Measurements from ENCODE around the gene BCL2L12. TPM values are rescaled to one million over a fixed set of nuclear protein-coding genes. Genes with fewer than 3 reads are reported as not detected.

The BCL2L12 gene
- total and polyA plus RNA-seq, 2 of the 13 experiments (the other 11 are each of a cell fraction or from before 2014, with no cell fraction given): 26.8 to 40.8 TPM

DNA sequence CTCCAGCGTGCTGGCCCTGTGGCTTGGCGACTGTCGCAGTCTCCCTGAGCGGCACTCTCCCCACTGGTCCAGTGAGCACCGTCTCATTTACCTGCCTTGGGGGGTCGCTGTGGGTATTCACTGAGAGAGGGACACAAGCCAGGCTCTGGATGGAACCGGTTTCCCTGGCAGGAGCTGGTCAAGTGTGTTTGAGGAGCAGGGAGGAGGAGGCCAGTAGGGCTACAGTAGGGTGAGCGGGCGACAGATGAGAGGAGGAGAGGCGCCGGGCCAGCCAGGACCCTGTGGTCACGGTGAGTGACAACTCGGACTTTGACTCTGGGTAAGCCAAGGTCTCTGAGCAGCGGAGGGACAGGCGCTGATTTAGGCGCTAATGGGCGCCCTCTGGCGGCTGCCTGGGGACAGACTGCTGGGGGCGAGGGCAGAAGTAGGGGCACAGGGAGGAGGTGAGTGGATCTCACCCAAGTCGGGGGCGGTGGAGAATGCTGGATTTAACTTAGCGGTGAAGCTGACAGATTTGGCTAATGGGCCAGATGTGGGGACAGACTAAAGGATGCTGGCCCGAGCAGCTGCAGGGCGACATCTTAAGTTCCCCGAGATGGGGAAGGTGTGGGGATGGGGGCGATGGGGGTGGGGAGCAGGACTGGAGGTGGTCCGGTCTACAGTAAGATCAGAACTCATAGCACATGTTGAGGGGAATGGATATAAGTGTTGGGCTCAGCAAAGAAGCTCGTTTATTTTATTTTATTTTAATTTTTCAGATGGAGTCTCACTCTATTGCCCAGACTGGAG, 6.6 kb downstream of the BCL2L12 start (continued):
- TF ChIP-seq NR2C2 (CRISPR knock-in tag; IDR thresholded peaks at IDR 0.05; ENCODE audit: borderline replicate concordance) (peak; percentile 42; the same call in 1 of the 2 replicates), NFYB (CRISPR knock-in tag; IDR thresholded peaks at IDR 0.05) (no peak), CERS6 (CRISPR knock-in tag; IDR thresholded peaks at IDR 0.05) (no peak), POLR2AphosphoS5 (IDR thresholded peaks at IDR 0.05; ENCODE audit: low read depth, low read length) (peak; percentile 53; the same call in 1 of the 2 replicates), PCBP2 (optimal IDR thresholded peaks at IDR 0.05; ENCODE audit: low read depth, low read length, poor library complexity, severe bottlenecking) (no peak), NCOA1 (CRISPR knock-in tag; IDR thresholded peaks at IDR 0.05) (no peak), NFYC (CRISPR knock-in tag; IDR thresholded peaks at IDR 0.05) (peak; percentile 30; the same call in 1 of the 2 replicates), SOX6 (IDR thresholded peaks at IDR 0.05) (no peak), SOX6 (CRISPR knock-in tag; IDR thresholded peaks at IDR 0.05) (peak; percentile 72), GATAD1 (CRISPR knock-in tag; IDR thresholded peaks at IDR 0.05) (peak; percentile 70), GFI1 (CRISPR knock-in tag; IDR thresholded peaks at IDR 0.05; ENCODE audit: borderline replicate concordance) (peak; percentile 92), REST (IDR thresholded peaks at IDR 0.05; ENCODE audit: borderline replicate concordance in 1 of 2, low read depth in 1 of 2, low read length in 2 of 2) (no peak), MLLT10 (CRISPR knock-in tag; IDR thresholded peaks at IDR 0.05) (no peak), ZNF224 (CRISPR knock-in tag; IDR thresholded peaks at IDR 0.05) (no peak), FOXJ3 (CRISPR knock-in tag; IDR thresholded peaks at IDR 0.05; ENCODE audit: borderline replicate concordance) (peak; percentile 51; the same call in 1 of the 2 replicates), ZNF354B (CRISPR knock-in tag; IDR thresholded peaks at IDR 0.05) (no peak), ZNF549 (CRISPR knock-in tag; IDR thresholded peaks at IDR 0.05) (no peak)
- TF ChIP-seq, protein P1, sequence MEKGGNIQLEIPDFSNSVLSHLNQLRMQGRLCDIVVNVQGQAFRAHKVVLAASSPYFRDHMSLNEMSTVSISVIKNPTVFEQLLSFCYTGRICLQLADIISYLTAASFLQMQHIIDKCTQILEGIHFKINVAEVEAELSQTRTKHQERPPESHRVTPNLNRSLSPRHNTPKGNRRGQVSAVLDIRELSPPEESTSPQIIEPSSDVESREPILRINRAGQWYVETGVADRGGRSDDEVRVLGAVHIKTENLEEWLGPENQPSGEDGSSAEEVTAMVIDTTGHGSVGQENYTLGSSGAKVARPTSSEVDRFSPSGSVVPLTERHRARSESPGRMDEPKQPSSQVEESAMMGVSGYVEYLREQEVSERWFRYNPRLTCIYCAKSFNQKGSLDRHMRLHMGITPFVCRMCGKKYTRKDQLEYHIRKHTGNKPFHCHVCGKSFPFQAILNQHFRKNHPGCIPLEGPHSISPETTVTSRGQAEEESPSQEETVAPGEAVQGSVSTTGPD (CRISPR knock-in tag; IDR thresholded peaks at IDR 0.05): no peak; the same call in 1 of the 2 replicates
- TF ChIP-seq, protein P2, sequence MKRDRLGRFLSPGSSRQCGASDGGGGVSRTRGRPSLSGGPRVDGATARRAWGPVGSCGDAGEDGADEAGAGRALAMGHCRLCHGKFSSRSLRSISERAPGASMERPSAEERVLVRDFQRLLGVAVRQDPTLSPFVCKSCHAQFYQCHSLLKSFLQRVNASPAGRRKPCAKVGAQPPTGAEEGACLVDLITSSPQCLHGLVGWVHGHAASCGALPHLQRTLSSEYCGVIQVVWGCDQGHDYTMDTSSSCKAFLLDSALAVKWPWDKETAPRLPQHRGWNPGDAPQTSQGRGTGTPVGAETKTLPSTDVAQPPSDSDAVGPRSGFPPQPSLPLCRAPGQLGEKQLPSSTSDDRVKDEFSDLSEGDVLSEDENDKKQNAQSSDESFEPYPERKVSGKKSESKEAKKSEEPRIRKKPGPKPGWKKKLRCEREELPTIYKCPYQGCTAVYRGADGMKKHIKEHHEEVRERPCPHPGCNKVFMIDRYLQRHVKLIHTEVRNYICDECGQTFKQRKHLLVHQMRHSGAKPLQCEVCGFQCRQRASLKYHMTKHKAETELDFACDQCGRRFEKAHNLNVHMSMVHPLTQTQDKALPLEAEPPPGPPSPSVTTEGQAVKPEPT (CRISPR knock-in tag; IDR thresholded peaks at IDR 0.05; ENCODE audit: low read depth): 0 out of 2 replicates have a peak, but pooled peaks have one; percentile 41

All from HepG2 (cell line).